ENCODE results near the gene GNPAT. TPM values are rescaled to one million over a fixed set of nuclear protein-coding genes. Genes with fewer than 3 reads are reported as not detected.

Gene GNPAT
- total and polyA plus RNA-seq, 4 donors, result 14.7 to 32.0 (median 22.7) TPM

GRCh38 chr1:231200388-231201031, 40.5 kb upstream of the GNPAT start:
- 60% methylated on average over 8 of the region's 8 CpGs for WGBS
- no peak overlapping the region for H3K27ac ChIP-seq (ENCODE audit: low read depth in 1 of 2, low read length in 2 of 2)
- no peak for DNase-seq (ENCODE audit: low spot score)

GRCh38 chr1:231201375-231201978, 39.5 kb upstream of the GNPAT start:
- no peak for TF ChIP-seq RXRA (IDR thresholded peaks at IDR 0.05)
- TF ChIP-seq ATF3 (IDR thresholded peaks at IDR 0.05), result no peak
- TF ChIP-seq SP1 (IDR thresholded peaks at IDR 0.05), result no peak
- no peak for TF ChIP-seq MAX (IDR thresholded peaks at IDR 0.05)
- TF ChIP-seq FOXA2 (IDR thresholded peaks at IDR 0.05), result no peak
- TF ChIP-seq YY1 (IDR thresholded peaks at IDR 0.05), result no peak
- TF ChIP-seq EGR1 (IDR thresholded peaks at IDR 0.05; ENCODE audit: low read depth in 2 of 2), result no peak
- no peak for TF ChIP-seq HNF4A (conservative IDR thresholded peaks at IDR 0.05)
- no peak for TF ChIP-seq TAF1 (conservative IDR thresholded peaks at IDR 0.05)
- TF ChIP-seq HNF4G (IDR thresholded peaks at IDR 0.05), result no peak
- no peak for TF ChIP-seq RAD21 (IDR thresholded peaks at IDR 0.05)
- no peak for TF ChIP-seq REST (IDR thresholded peaks at IDR 0.05)
- no peak for TF ChIP-seq CTCF (IDR thresholded peaks at IDR 0.05; ENCODE audit: low read depth, low read length, missing input control)
- no peak for TF ChIP-seq NR2F2 (IDR thresholded peaks at IDR 0.05)
- TF ChIP-seq GABPA (IDR thresholded peaks at IDR 0.05 in 1 of 2, conservative IDR thresholded peaks at IDR 0.05 in 1 of 2), result no peak
- TF ChIP-seq FOXA1 (IDR thresholded peaks at IDR 0.05), result no peak
- no peak for TF ChIP-seq ZBTB33 (IDR thresholded peaks at IDR 0.05)
- no peak overlapping the region for H3K9ac ChIP-seq (ENCODE audit: low read depth in 1 of 2, low read length in 2 of 2)
- no peaks in the 10 kb centered on the region for H3K27me3 ChIP-seq (ENCODE audit: control insufficient read depth in 4 of 4, insufficient read depth in 4 of 4, low read length in 3 of 4)
- no peaks in the 10 kb centered on the region for H3K36me3 ChIP-seq (ENCODE audit: control insufficient read depth in 4 of 4, insufficient read depth in 3 of 4, low read depth in 1 of 4, low read length in 3 of 4)
- no peak overlapping the region for H3K27ac ChIP-seq (ENCODE audit: low read depth in 1 of 2, low read length in 2 of 2)
- H3K4me3 ChIP-seq (ENCODE audit: low read depth in 1 of 3, low read length in 3 of 3), result no peak overlapping the region
- 76% methylated on average over 16 of the region's 16 CpGs for WGBS
- no peak for DNase-seq (ENCODE audit: low spot score)
- H3K9me3 ChIP-seq (ENCODE audit: control insufficient read depth in 4 of 4, low read length in 3 of 4), result no peaks in the 10 kb centered on the region
- peaks cover 0 to 4% (median 1%) of the 10 kb centered on the region in 4 donors for H3K4me1 ChIP-seq (ENCODE audit: control insufficient read depth in 4 of 4, insufficient read depth in 4 of 4, low read length in 3 of 4)

More at GRCh38 chr1:231200388-231201031, 40.5 kb upstream of the GNPAT start:
- Histone ChIP-seq H3K4me1 (ENCODE audit: control insufficient read depth in 4 of 4, insufficient read depth in 4 of 4, low read length in 3 of 4) (peaks cover 0 to 4% (median 1%) of the 10 kb centered on the region in 4 donors), H3K36me3 (ENCODE audit: control insufficient read depth in 4 of 4, insufficient read depth in 3 of 4, low read depth in 1 of 4, low read length in 3 of 4) (no peaks in the 10 kb centered on the region), H3K9me3 (ENCODE audit: control insufficient read depth in 4 of 4, low read length in 3 of 4) (no peaks in the 10 kb centered on the region), H3K9ac (ENCODE audit: low read depth in 1 of 2, low read length in 2 of 2) (no peak overlapping the region), H3K27me3 (ENCODE audit: control insufficient read depth in 4 of 4, insufficient read depth in 4 of 4, low read length in 3 of 4) (no peaks in the 10 kb centered on the region), H3K4me3 (ENCODE audit: low read depth in 1 of 3, low read length in 3 of 3) (no peak overlapping the region)
- TF ChIP-seq RXRA (IDR thresholded peaks at IDR 0.05), result no peak
- no peak for TF ChIP-seq NR2F2 (IDR thresholded peaks at IDR 0.05)
- no peak for TF ChIP-seq FOXA2 (IDR thresholded peaks at IDR 0.05)
- TF ChIP-seq HNF4A (conservative IDR thresholded peaks at IDR 0.05), result no peak
- no peak for TF ChIP-seq YY1 (IDR thresholded peaks at IDR 0.05)
- TF ChIP-seq GABPA (IDR thresholded peaks at IDR 0.05 in 1 of 2, conservative IDR thresholded peaks at IDR 0.05 in 1 of 2), result no peak
- no peak for TF ChIP-seq FOXA1 (IDR thresholded peaks at IDR 0.05)
- TF ChIP-seq SP1 (IDR thresholded peaks at IDR 0.05), result no peak
